H9 (cell line): Measurements from ENCODE around the gene ADAMTS17. TPM values are rescaled to one million over a fixed set of nuclear protein-coding genes. Genes with fewer than 3 reads are reported as not detected.

ENCODE experiments used
- DNase-seq: peaks from one replicate; pipeline ENCODE4 v3.0.0-alpha.2; 2017
- H2AFZ ChIP-seq: one replicate; pipeline ENCODE4 v1.6.1; 2013; ENCODE audit warnings: mild to moderate bottlenecking, low read length, control low read depth, moderate library complexity
- H2AK5ac ChIP-seq: 2 replicates; pipeline ENCODE4 v1.6.1; 2013; ENCODE audit warnings: low read length, control low read depth, mixed read lengths; ENCODE audit not compliant: insufficient read length
- H2BK120ac ChIP-seq: one replicate; pipeline ENCODE4 v1.6.1; 2013; ENCODE audit warnings: low read depth, mild to moderate bottlenecking, low read length, control low read depth, inconsistent platforms; ENCODE audit not compliant: poor library complexity, severe bottlenecking
- H2BK12ac ChIP-seq: 2 replicates; pipeline ENCODE4 v1.6.1; 2013; ENCODE audit warnings: low read length, control low read depth, mixed read lengths, low read depth; ENCODE audit not compliant: insufficient read length
- H2BK15ac ChIP-seq: 2 replicates; pipeline ENCODE4 v1.6.1; 2013; ENCODE audit warnings: low read depth, low read length, control low read depth
- H2BK20ac ChIP-seq: one replicate; pipeline ENCODE4 v1.6.1; 2013; ENCODE audit warnings: low read depth, mild to moderate bottlenecking, low read length, control low read depth, inconsistent platforms; ENCODE audit not compliant: poor library complexity, severe bottlenecking
- H2BK5ac ChIP-seq: 2 replicates; pipeline ENCODE4 v1.6.1; 2013; ENCODE audit warnings: low read length, control low read depth, mixed read lengths; ENCODE audit not compliant: insufficient read length
- H3K14ac ChIP-seq: 2 replicates; pipeline ENCODE4 v1.6.1; 2013; ENCODE audit warnings: low read length, control low read depth; ENCODE audit not compliant: insufficient read depth
- H3K18ac ChIP-seq: 2 replicates; pipeline ENCODE4 v1.6.1; 2013; ENCODE audit warnings: low read depth, mild to moderate bottlenecking, mixed read lengths, low read length, control low read depth; ENCODE audit not compliant: insufficient read length
- H3K23ac ChIP-seq: 2 replicates; pipeline ENCODE4 v1.6.1; 2013; ENCODE audit warnings: low read length, control low read depth, mixed read lengths, low read depth; ENCODE audit not compliant: insufficient read length
- H3K23me2 ChIP-seq: 2 replicates; pipeline ENCODE4 v1.6.1; 2013; ENCODE audit warnings: low read depth, mild to moderate bottlenecking, mixed read lengths, low read length, control low read depth; ENCODE audit not compliant: insufficient read length, poor library complexity, severe bottlenecking
- H3K27ac ChIP-seq: 2 replicates; pipeline ENCODE4 v1.5.1; 2013; ENCODE audit warnings: low read length, control low read depth, mixed read lengths, low read depth; ENCODE audit not compliant: insufficient read length
- H3K27me3 ChIP-seq: 2 replicates; pipeline ENCODE4 v1.6.1; 2013; ENCODE audit warnings: low read length, control low read depth, inconsistent platforms; ENCODE audit not compliant: insufficient read depth
- H3K4ac ChIP-seq: 2 replicates; pipeline ENCODE4 v1.6.1; 2013; ENCODE audit warnings: low read depth, mild to moderate bottlenecking, control low read depth, inconsistent platforms, low read length, moderate library complexity
- H3K4me1 ChIP-seq: 2 replicates; pipeline ENCODE4 v1.6.1; 2013; ENCODE audit warnings: low read length, control low read depth, inconsistent platforms; ENCODE audit not compliant: insufficient read depth
- H3K4me2 ChIP-seq: 2 replicates; pipeline ENCODE4 v1.6.1; 2013; ENCODE audit warnings: low read length, control low read depth, mixed read lengths; ENCODE audit not compliant: insufficient read length, insufficient read depth
- H3K56ac ChIP-seq: 2 replicates; pipeline ENCODE4 v1.6.1; 2013; ENCODE audit warnings: low read depth, mild to moderate bottlenecking, mixed read lengths, low read length, control low read depth; ENCODE audit not compliant: insufficient read length
- H3K79me1 ChIP-seq: 2 replicates; pipeline ENCODE4 v1.6.1; 2013; ENCODE audit warnings: low read depth, mild to moderate bottlenecking, moderate library complexity, low read length, control low read depth, inconsistent platforms; ENCODE audit not compliant: insufficient read depth, poor library complexity, severe bottlenecking
- H3K79me2 ChIP-seq: 2 replicates; pipeline ENCODE4 v1.6.1; 2013; ENCODE audit warnings: low read length, control low read depth, inconsistent platforms; ENCODE audit not compliant: insufficient read depth
- H3K9ac ChIP-seq: 2 replicates; pipeline ENCODE4 v1.6.1; 2013; ENCODE audit warnings: low read length, control low read depth, mixed read lengths; ENCODE audit not compliant: insufficient read length; ENCODE audit errors: extremely low read depth
- H3K9me3 ChIP-seq: one replicate; pipeline ENCODE4 v1.6.1; 2013; ENCODE audit warnings: low read depth, low read length, inconsistent platforms; ENCODE audit not compliant: control insufficient read depth
- H3T11ph ChIP-seq: one replicate; pipeline ENCODE4 v1.6.1; 2013; ENCODE audit warnings: mild to moderate bottlenecking, low read length, control low read depth, inconsistent platforms
- H4K20me1 ChIP-seq: one replicate; pipeline ENCODE4 v1.6.1; 2013; ENCODE audit not compliant: control insufficient read depth, insufficient read length, insufficient read depth
- H4K5ac ChIP-seq: 2 replicates; pipeline ENCODE4 v1.6.1; 2013; ENCODE audit warnings: low read depth, mild to moderate bottlenecking, mixed read lengths, low read length, control low read depth; ENCODE audit not compliant: insufficient read length
- H4K8ac ChIP-seq: replicated peaks from 2 replicates; pipeline ENCODE4 v1.6.1; 2013; ENCODE audit warnings: low read length, control low read depth, mixed read lengths, low read depth; ENCODE audit not compliant: insufficient read length
- H4K91ac ChIP-seq: 2 replicates; pipeline ENCODE4 v1.6.1; 2013; ENCODE audit warnings: low read depth, mild to moderate bottlenecking, moderate library complexity, mixed read lengths, low read length, control low read depth; ENCODE audit not compliant: insufficient read length
- H3K27ac Mint-ChIP-seq, 3 experiments: 2 replicates in 2 of 3; 3 replicates in 1 of 3; pipeline ENCODE4 v1.8.0; 2020 to 2021; ENCODE audit warnings: mixed read lengths in 3 of 3, mild to moderate bottlenecking in 1 of 3, moderate library complexity in 1 of 3
- H3K27me3 Mint-ChIP-seq: 2 replicates; pipeline ENCODE4 v1.8.0; 2021; ENCODE audit warnings: low read depth, mild to moderate bottlenecking, moderate library complexity, mixed read lengths
- H3K36me3 Mint-ChIP-seq, 3 experiments: 2 replicates in 2 of 3; 3 replicates in 1 of 3; pipeline ENCODE4 v1.8.0; 2020 to 2021; ENCODE audit warnings: low read depth in 3 of 3, mixed read lengths in 3 of 3; ENCODE audit not compliant: insufficient read depth in 1 of 3
- H3K4me1 Mint-ChIP-seq, 2 experiments: 2 replicates each; pipeline ENCODE4 v1.8.0; 2020; ENCODE audit warnings: mixed read lengths in 2 of 2
- H3K4me3 Mint-ChIP-seq, 2 experiments: 2 replicates in 1 of 2; 3 replicates in 1 of 2; pipeline ENCODE4 v1.8.0; 2020 to 2021; ENCODE audit warnings: mild to moderate bottlenecking in 2 of 2, mixed read lengths in 2 of 2, moderate library complexity in 1 of 2
- H3K9me3 Mint-ChIP-seq, 2 experiments: 2 replicates in 1 of 2; 3 replicates in 1 of 2; pipeline ENCODE4 v1.8.0; 2020; ENCODE audit warnings: mild to moderate bottlenecking in 2 of 2, mixed read lengths in 2 of 2, moderate library complexity in 1 of 2
- CTCF ChIP-seq: fragments of 200-600 bp; sonication (generic); conservative IDR thresholded peaks from 3 replicates; pipeline ENCODE4 v1.8.0; 2021; ENCODE audit warnings: antibody characterized with exemption, mild to moderate bottlenecking
- WGBS: extraction: QIAGEN DNeasy Blood & Tissue Kit; methylation state at CpG from one replicate; pipeline ENCODE4 v1.1.7; 2013; ENCODE audit warnings: missing lambda C conversion rate, low lambda C conversion rate, mixed read lengths; ENCODE audit not compliant: insufficient read length; ENCODE audit errors: extremely low coverage; 5-methylcytosine and 5-hydroxymethylcytosine counted together
- total RNA-seq: library from RNA; stranded (reverse); gene quantifications from 2 replicates; pipeline ENCODE4 v1.2.1, GENCODE V29; 2021

ADAMTS17 gene
- total RNA-seq, 1 experiment from 2014 or later = 2.9 TPM

GRCh38 chr15:100082761-100083402 is 258.9 kb downstream of the ADAMTS17 start:
- no peaks in the 10 kb centered on the region for H3K79me2 ChIP-seq
- H4K8ac ChIP-seq = no peak overlapping the region
- H3K4me1 Mint-ChIP-seq = peaks cover 14 to 15% of the 10 kb centered on the region in 2 experiments
- no peak overlapping the region for H2BK12ac ChIP-seq
- no peak overlapping the region for H3K4me2 ChIP-seq
- H3K9ac ChIP-seq = no peak overlapping the region
- no peaks in the 10 kb centered on the region for H3K4me1 ChIP-seq
- H3K18ac ChIP-seq = no peak overlapping the region
- H4K20me1 ChIP-seq = no peaks in the 10 kb centered on the region
- peak overlapping the region in 1 of 3 experiments; percentile 29; a peak in 1 of 7 replicates for H3K27ac Mint-ChIP-seq
- H4K91ac ChIP-seq = no peak overlapping the region
- no peaks in the 10 kb centered on the region for H3K27me3 ChIP-seq
- DNase-seq = no peak
- no peak overlapping the region for H3K4ac ChIP-seq
- H3K23ac ChIP-seq = no peak overlapping the region
- H2AK5ac ChIP-seq = no peak overlapping the region
- H2BK15ac ChIP-seq = no peak overlapping the region
- no peak overlapping the region for H3K27ac ChIP-seq
- peaks cover 5 to 10% of the 10 kb centered on the region in 2 experiments; a peak in 4 of 5 replicates for H3K9me3 Mint-ChIP-seq
- no peaks in the 10 kb centered on the region for H3K79me1 ChIP-seq
- H2BK20ac ChIP-seq = no peak overlapping the region
- H3K27me3 Mint-ChIP-seq = peaks cover 2% of the 10 kb centered on the region
- H3K14ac ChIP-seq = no peak overlapping the region
- H4K5ac ChIP-seq = no peak overlapping the region
- no peaks in the 10 kb centered on the region for H3K23me2 ChIP-seq
- H2AFZ ChIP-seq = no peak overlapping the region
- H3T11ph ChIP-seq = no peak overlapping the region
- no peak overlapping the region for H3K4me3 Mint-ChIP-seq
- no peak overlapping the region for H2BK5ac ChIP-seq
- H3K9me3 ChIP-seq = no peaks in the 10 kb centered on the region
- no peak for TF ChIP-seq CTCF
- no CpG with 5 or more reads among the region's 7 CpGs for WGBS
- no peak overlapping the region for H3K56ac ChIP-seq
- no peak overlapping the region for H2BK120ac ChIP-seq
- H3K36me3 Mint-ChIP-seq = peaks cover 0 to 7% (median 3%) of the 10 kb centered on the region in 3 experiments; a peak in 4 of 7 replicates
